Measurements from ENCODE around the gene SH2D4B.

Gene SH2D4B

GRCh38 chr10:80664071-80664680 lies 126.5 kb downstream of the SH2D4B start:
- DNase-seq (ENCODE audit: insufficient read length): peak; percentile 25
- TF ChIP-seq POLR2A (IDR thresholded peaks at IDR 0.05; ENCODE audit: low read depth, low read length) (no peak), POLR2AphosphoS5 (IDR thresholded peaks at IDR 0.05; ENCODE audit: low read depth, low read length) (no peak), TAF1 (IDR thresholded peaks at IDR 0.05; ENCODE audit: borderline replicate concordance, low read depth, low read length) (no peak)
- FAIRE-seq: peak; percentile 67

- no peak for DNase-seq (ENCODE audit: insufficient read length)
- no peak for FAIRE-seq
- TF ChIP-seq TAF1 (IDR thresholded peaks at IDR 0.05; ENCODE audit: borderline replicate concordance, low read depth, low read length): no peak
- no peak for TF ChIP-seq POLR2A (IDR thresholded peaks at IDR 0.05; ENCODE audit: low read depth, low read length)
- TF ChIP-seq POLR2AphosphoS5 (IDR thresholded peaks at IDR 0.05; ENCODE audit: low read depth, low read length): no peak
Observed at GRCh38 chr10:80669485-80669884, 131.8 kb downstream of the SH2D4B start.

DNA sequence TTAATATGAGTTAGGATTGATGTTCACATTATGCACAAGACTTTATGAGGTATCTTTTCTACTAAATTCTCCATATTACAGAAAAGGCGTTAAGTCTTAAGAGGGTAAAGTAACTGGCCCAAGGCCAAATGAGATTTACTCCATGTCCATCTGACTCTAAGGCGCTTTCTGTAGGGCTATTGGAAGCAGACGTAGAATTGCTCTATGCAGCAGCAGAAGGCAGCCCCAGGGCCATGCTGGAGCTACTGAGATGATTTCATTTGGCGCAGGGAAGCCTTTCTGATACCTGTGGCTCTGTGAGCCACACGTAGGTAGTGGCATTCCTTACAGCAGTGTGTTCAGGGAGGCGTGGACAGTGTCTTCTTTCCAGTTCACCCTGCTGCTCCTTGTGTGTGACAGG lies 133.1 kb downstream of the SH2D4B start:
- DNase-seq (ENCODE audit: insufficient read length) (no peak), FAIRE-seq (no peak)
- TF ChIP-seq POLR2A (IDR thresholded peaks at IDR 0.05; ENCODE audit: low read depth, low read length) (no peak), TAF1 (IDR thresholded peaks at IDR 0.05; ENCODE audit: borderline replicate concordance, low read depth, low read length) (no peak), POLR2AphosphoS5 (IDR thresholded peaks at IDR 0.05; ENCODE audit: low read depth, low read length) (no peak)

- no peak for FAIRE-seq
- TF ChIP-seq POLR2A (IDR thresholded peaks at IDR 0.05; ENCODE audit: low read depth, low read length) (no peak), TAF1 (IDR thresholded peaks at IDR 0.05; ENCODE audit: borderline replicate concordance, low read depth, low read length) (no peak), POLR2AphosphoS5 (IDR thresholded peaks at IDR 0.05; ENCODE audit: low read depth, low read length) (no peak)
- DNase-seq (ENCODE audit: insufficient read length): no peak
Observed at GRCh38 chr10:80671847-80672246, 134.1 kb downstream of the SH2D4B start.

GRCh38 chr10:80672613-80673012 lies 134.9 kb downstream of the SH2D4B start:
- TF ChIP-seq POLR2A (IDR thresholded peaks at IDR 0.05; ENCODE audit: low read depth, low read length) (no peak), POLR2AphosphoS5 (IDR thresholded peaks at IDR 0.05; ENCODE audit: low read depth, low read length) (no peak), TAF1 (IDR thresholded peaks at IDR 0.05; ENCODE audit: borderline replicate concordance, low read depth, low read length) (no peak)
- FAIRE-seq (no peak), DNase-seq (ENCODE audit: insufficient read length) (no peak)

DNA sequence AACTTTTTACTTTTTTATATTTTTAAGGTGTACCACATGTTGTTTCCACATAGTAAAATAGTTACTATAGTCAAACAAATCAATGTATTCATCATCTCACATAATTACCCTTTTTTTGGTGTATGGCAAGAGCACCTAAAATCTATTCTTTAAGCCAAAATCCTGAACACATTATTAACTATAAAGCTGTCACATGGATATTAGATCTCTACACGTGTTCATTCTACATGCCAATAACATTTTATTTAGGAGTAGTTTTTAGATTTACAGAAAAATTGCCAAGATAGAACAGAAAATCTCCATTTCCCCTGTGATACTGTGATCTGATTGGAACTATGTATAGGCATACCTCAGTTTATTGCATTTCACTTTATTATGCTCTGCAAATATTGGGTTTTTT lies 137.1 kb downstream of the SH2D4B start:
- FAIRE-seq (no peak), DNase-seq (ENCODE audit: insufficient read length) (no peak)

GRCh38 chr10:80681142-80681541 lies 143.4 kb downstream of the SH2D4B start:
- TF ChIP-seq TAF1 (IDR thresholded peaks at IDR 0.05; ENCODE audit: borderline replicate concordance, low read depth, low read length) (no peak), POLR2A (IDR thresholded peaks at IDR 0.05; ENCODE audit: low read depth, low read length) (no peak), POLR2AphosphoS5 (IDR thresholded peaks at IDR 0.05; ENCODE audit: low read depth, low read length) (no peak)
- FAIRE-seq: no peak
- DNase-seq (ENCODE audit: insufficient read length): no peak

More for the DNA sequence above, 137.1 kb downstream of the SH2D4B start:
- TF ChIP-seq POLR2A (IDR thresholded peaks at IDR 0.05; ENCODE audit: low read depth, low read length) (no peak), POLR2AphosphoS5 (IDR thresholded peaks at IDR 0.05; ENCODE audit: low read depth, low read length) (no peak), TAF1 (IDR thresholded peaks at IDR 0.05; ENCODE audit: borderline replicate concordance, low read depth, low read length) (no peak)

DNA sequence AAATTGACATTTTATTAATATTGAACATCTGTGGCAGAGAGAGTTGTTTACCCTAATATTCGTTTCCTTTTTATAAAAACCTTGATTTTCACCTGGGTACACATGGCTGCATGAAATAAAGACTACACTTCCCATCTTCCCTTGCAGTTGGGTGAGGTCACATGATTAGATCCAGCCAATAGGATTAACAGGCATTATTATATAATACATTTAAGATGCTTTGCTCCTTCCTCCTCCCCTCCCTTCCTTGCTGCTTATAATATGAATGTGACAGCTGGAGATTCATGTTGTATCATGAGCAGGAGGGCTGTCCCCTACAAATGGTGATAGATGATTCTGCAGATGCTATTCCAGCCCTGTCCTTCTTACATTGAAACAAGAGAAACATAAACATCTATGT lies 146.6 kb downstream of the SH2D4B start:
- TF ChIP-seq POLR2A (IDR thresholded peaks at IDR 0.05; ENCODE audit: low read depth, low read length) (no peak), TAF1 (IDR thresholded peaks at IDR 0.05; ENCODE audit: borderline replicate concordance, low read depth, low read length) (no peak), POLR2AphosphoS5 (IDR thresholded peaks at IDR 0.05; ENCODE audit: low read depth, low read length) (no peak)
- FAIRE-seq: no peak
- DNase-seq (ENCODE audit: insufficient read length): no peak

GRCh38 chr10:80685355-80685754 lies 147.7 kb downstream of the SH2D4B start:
- TF ChIP-seq TAF1 (IDR thresholded peaks at IDR 0.05; ENCODE audit: borderline replicate concordance, low read depth, low read length): no peak
- TF ChIP-seq POLR2A (IDR thresholded peaks at IDR 0.05; ENCODE audit: low read depth, low read length): no peak
- TF ChIP-seq POLR2AphosphoS5 (IDR thresholded peaks at IDR 0.05; ENCODE audit: low read depth, low read length): no peak
- no peak for DNase-seq (ENCODE audit: insufficient read length)
- FAIRE-seq: no peak

- TF ChIP-seq POLR2AphosphoS5 (IDR thresholded peaks at IDR 0.05; ENCODE audit: low read depth, low read length) (no peak), POLR2A (IDR thresholded peaks at IDR 0.05; ENCODE audit: low read depth, low read length) (no peak), TAF1 (IDR thresholded peaks at IDR 0.05; ENCODE audit: borderline replicate concordance, low read depth, low read length) (no peak)
- FAIRE-seq: no peak
- DNase-seq (ENCODE audit: insufficient read length): no peak
Observed at GRCh38 chr10:80686734-80687475, 149.2 kb downstream of the SH2D4B start.

GRCh38 chr10:80687476-80687789 lies 149.7 kb downstream of the SH2D4B start:
- FAIRE-seq: no peak
- TF ChIP-seq POLR2A (IDR thresholded peaks at IDR 0.05; ENCODE audit: low read depth, low read length) (no peak), POLR2AphosphoS5 (IDR thresholded peaks at IDR 0.05; ENCODE audit: low read depth, low read length) (no peak), TAF1 (IDR thresholded peaks at IDR 0.05; ENCODE audit: borderline replicate concordance, low read depth, low read length) (no peak)
- no peak for DNase-seq (ENCODE audit: insufficient read length)

- DNase-seq (ENCODE audit: insufficient read length) (no peak), FAIRE-seq (no peak)
- TF ChIP-seq POLR2A (IDR thresholded peaks at IDR 0.05; ENCODE audit: low read depth, low read length) (no peak), TAF1 (IDR thresholded peaks at IDR 0.05; ENCODE audit: borderline replicate concordance, low read depth, low read length) (no peak), POLR2AphosphoS5 (IDR thresholded peaks at IDR 0.05; ENCODE audit: low read depth, low read length) (no peak)
Observed at GRCh38 chr10:80690434-80690833, 152.7 kb downstream of the SH2D4B start.
